Measurements from ENCODE around the gene KDM4E.

- TF ChIP-seq CTCF (IDR thresholded peaks at IDR 0.05) = no peak
- no peak for TF ChIP-seq POLR2A (IDR thresholded peaks at IDR 0.05)
These were observed 26.8 kb upstream of the KDM4E start for GRCh38 chr11:94998285-94998684.

All from body of pancreas (tissue), 4 donors.